Breast epithelium (tissue), 4 donors: Measurements from ENCODE around the gene TDRD1. TPM values are rescaled to one million over a fixed set of nuclear protein-coding genes. Genes with fewer than 3 reads are reported as not detected.

Source experiments
- DNase-seq, 2 donors: peaks; one replicate each; pipeline ENCODE4 v3.0.0-alpha.2; 2019; ENCODE audit warnings: low spot score in 2 of 2
- H3K27ac ChIP-seq, 2 donors: fragments of 200-600 bp; sonication (generic) in 1 of 2; one replicate each; pipeline ENCODE4 v1.5.1; 2016 to 2019; ENCODE audit warnings: mild to moderate bottlenecking in 1 of 2
- H3K27me3 ChIP-seq, 2 donors: fragments of 200-600 bp; sonication (generic) in 1 of 2; one replicate each; pipeline versions ENCODE4 v1.5.1 to v1.6.0; 2017 to 2019; ENCODE audit warnings: control low read depth in 1 of 2, mild to moderate bottlenecking in 1 of 2
- H3K36me3 ChIP-seq: fragments of 200-600 bp; one replicate; pipeline ENCODE4 v1.5.1; 2019
- H3K4me1 ChIP-seq, 2 donors: fragments of 200-600 bp; sonication (generic); one replicate each; pipeline ENCODE4 v1.5.1; 2016 to 2019; ENCODE audit warnings: control low read depth in 1 of 2
- H3K4me3 ChIP-seq, 3 donors: fragments of 200-600 bp; sonication (generic); 1 replicate in 2 of 3; 2 replicates in 1 of 3; pipeline ENCODE4 v1.5.1; 2016 to 2019; ENCODE audit warnings: mild to moderate bottlenecking in 3 of 3, moderate library complexity in 2 of 3
- H3K9me3 ChIP-seq, 2 donors: fragments of 200-600 bp; sonication (generic) in 1 of 2; one replicate each; pipeline ENCODE4 v1.5.1; 2016 to 2019; ENCODE audit warnings: control low read depth in 1 of 2
- CTCF ChIP-seq, 3 donors: fragments of 450-650 bp; IDR thresholded peaks; one replicate each; pipeline ENCODE4 v1.5.1; 2016 to 2017; ENCODE audit warnings: antibody characterized with exemption in 3 of 3, mild to moderate bottlenecking in 3 of 3, moderate library complexity in 3 of 3
- POLR2A ChIP-seq: fragments of 450-650 bp; IDR thresholded peaks from one replicate; pipeline ENCODE4 v1.6.1; 2016; ENCODE audit warnings: antibody characterized with exemption, mild to moderate bottlenecking, moderate library complexity
- POLR2AphosphoS5 ChIP-seq, 3 donors: sonication (generic); formaldehyde crosslinking; IDR thresholded peaks; one replicate each; pipeline ENCODE4 v1.6.1; 2017; ENCODE audit warnings: antibody characterized with exemption in 3 of 3
- intact Hi-C: fragments of 100-400 bp; cut with DNase I; formaldehyde crosslinking; loops from one replicate; pipeline ENCODE4 v1.15.1; 2023; ENCODE audit warnings: low total_unique reads
- total RNA-seq, 3 donors: library from RNA; depleted of rRNA; stranded (reverse); fragments of >200 nt; gene quantifications; one replicate each; pipeline ENCODE4 v1.1.0, GENCODE V29; 2016

Gene TDRD1
- total RNA-seq, 3 donors from 2014 or later: under 0.01 to 0.73 (median 0.33) TPM

- intact Hi-C loops: no loop called here
- TF ChIP-seq POLR2AphosphoS5 (IDR thresholded peaks at IDR 0.05): no peak
- TF ChIP-seq POLR2A: no peak
- TF ChIP-seq CTCF (IDR thresholded peaks at IDR 0.05): no peak
- H3K27me3 ChIP-seq: no peaks in the 10 kb centered on the region
These were observed 55.0 kb downstream of the TDRD1 start for GRCh38 chr10:114234132-114234531.

GRCh38 chr10:114239117-114239993 lies 60.2 kb downstream of the TDRD1 start, which contains the start of gene VWA2:
Gene VWA2 (plus strand): TSS chr10:114239254. CDS start chr10:114248714, 9,460 bp downstream.
- Histone ChIP-seq H3K4me1 (peaks cover 0 to 7% of the 10 kb centered on the region in 2 donors), H3K36me3 (no peaks in the 10 kb centered on the region), H3K27ac (peak within 1 kb of the TSS; percentile 59 to 68), H3K9me3 (no peaks in the 10 kb centered on the region), H3K4me3 (peak within 1 kb of the TSS; percentile 37 to 72 (median 59)), H3K27me3 (no peaks in the 10 kb centered on the region)
- TF ChIP-seq POLR2A: no peak
- TF ChIP-seq CTCF (IDR thresholded peaks at IDR 0.05): peak in 1 of 3 donors; percentile 13
- no peak for TF ChIP-seq POLR2AphosphoS5 (IDR thresholded peaks at IDR 0.05)
- intact Hi-C loops: no loop called here
- peak; percentile 34 to 64 for DNase-seq

More at GRCh38 chr10:114234132-114234531, 55.0 kb downstream of the TDRD1 start:
- no peak for DNase-seq
- no peaks in the 10 kb centered on the region for H3K4me1 ChIP-seq
- no peak overlapping the region for H3K27ac ChIP-seq
- H3K36me3 ChIP-seq: no peaks in the 10 kb centered on the region
- H3K4me3 ChIP-seq: no peak overlapping the region
- no peaks in the 10 kb centered on the region for H3K9me3 ChIP-seq

- TF ChIP-seq POLR2AphosphoS5 (IDR thresholded peaks at IDR 0.05) (no peak), CTCF (IDR thresholded peaks at IDR 0.05) (no peak), POLR2A (no peak)
- Histone ChIP-seq H3K36me3 (no peaks in the 10 kb centered on the region), H3K27me3 (no peaks in the 10 kb centered on the region), H3K27ac (peak overlapping the region; percentile 59 to 68), H3K4me3 (peak overlapping the region in 2 of 3 donors; percentile 59 to 72), H3K4me1 (peaks cover 0 to 8% of the 10 kb centered on the region in 2 donors), H3K9me3 (no peaks in the 10 kb centered on the region)
- no peak for DNase-seq
- intact Hi-C loops: no loop called here
These were observed 60.8 kb downstream of the TDRD1 start for GRCh38 chr10:114239994-114240345.

GRCh38 chr10:114242235-114242634 lies 63.1 kb downstream of the TDRD1 start:
- Histone ChIP-seq H3K27ac (no peak overlapping the region), H3K4me3 (no peak overlapping the region), H3K4me1 (peaks cover 6 to 8% of the 10 kb centered on the region in 2 donors), H3K27me3 (no peaks in the 10 kb centered on the region), H3K36me3 (no peaks in the 10 kb centered on the region), H3K9me3 (no peaks in the 10 kb centered on the region)
- no peak for DNase-seq
- intact Hi-C loops: no loop called here
- TF ChIP-seq CTCF (IDR thresholded peaks at IDR 0.05) (no peak), POLR2AphosphoS5 (IDR thresholded peaks at IDR 0.05) (no peak), POLR2A (no peak)

GRCh38 chr10:114243661-114244060 lies 64.5 kb downstream of the TDRD1 start:
- Histone ChIP-seq H3K9me3 (no peaks in the 10 kb centered on the region), H3K27me3 (no peaks in the 10 kb centered on the region), H3K4me1 (peaks cover 6 to 8% of the 10 kb centered on the region in 2 donors), H3K4me3 (no peak overlapping the region), H3K36me3 (no peaks in the 10 kb centered on the region), H3K27ac (peak overlapping the region; percentile 68 to 87)
- TF ChIP-seq POLR2A (no peak), POLR2AphosphoS5 (IDR thresholded peaks at IDR 0.05) (no peak), CTCF (IDR thresholded peaks at IDR 0.05) (no peak)
- DNase-seq: no peak
- intact Hi-C loops: no loop called here
